Cardiac fibroblast (primary cell): Measurements from ENCODE around the gene MINDY1.

Experiments used
- DNase-seq, 2 donors: peaks; one replicate each; pipeline versions ENCODE4 v3.0.0 to v3.0.0-alpha.2; 2010; ENCODE audit warnings: low read depth in 2 of 2
- H3K4me3 ChIP-seq, 2 donors: replicated peaks in 1 of 2; 1 replicate in 1 of 2; 2 replicates in 1 of 2; pipeline ENCODE4 v1.5.1; 2011; ENCODE audit warnings: low read depth in 2 of 2, low read length in 2 of 2, mild to moderate bottlenecking in 2 of 2, moderate library complexity in 1 of 2
- CTCF ChIP-seq: IDR thresholded peaks from one replicate; pipeline ENCODE4 v1.5.1; 2011; ENCODE audit warnings: low read depth, mild to moderate bottlenecking, low read length, inconsistent platforms

Gene MINDY1

GRCh38 chr1:150973258-150973835 is 33.4 kb downstream of the MINDY1 start:
- no peak for DNase-seq

GRCh38 chr1:150972417-150972940 is 34.2 kb downstream of the MINDY1 start:
- TF ChIP-seq CTCF, result no peak
- peak overlapping the region; percentile 86 to 89 for H3K4me3 ChIP-seq
- no peak for DNase-seq

More at GRCh38 chr1:150973258-150973835, 33.4 kb downstream of the MINDY1 start:
- peak overlapping the region; percentile 86 to 89 for H3K4me3 ChIP-seq
- TF ChIP-seq CTCF, result no peak

GRCh38 chr1:150971583-150972416 is 34.9 kb downstream of the MINDY1 start:
- TF ChIP-seq CTCF, result peak; percentile 27
- DNase-seq, result no peak
- peak overlapping the region; percentile 2 to 86 for H3K4me3 ChIP-seq

GRCh38 chr1:150970808-150971582 is 35.7 kb downstream of the MINDY1 start:
- no peak for TF ChIP-seq CTCF
- peak; percentile 52 to 76 for DNase-seq
- H3K4me3 ChIP-seq, result no peak overlapping the region

- H3K4me3 ChIP-seq, result no peak overlapping the region
- no peak for DNase-seq
- TF ChIP-seq CTCF, result no peak
Observed at GRCh38 chr1:150969626-150970025, 37.1 kb downstream of the MINDY1 start.

GRCh38 chr1:150968491-150968890 is 38.2 kb downstream of the MINDY1 start:
- no peak for TF ChIP-seq CTCF
- DNase-seq, result no peak
- no peak overlapping the region for H3K4me3 ChIP-seq
